GM12892 (cell line): Measurements from ENCODE around the gene ZCCHC18.

ENCODE experiments used
- POLR2A ChIP-seq: IDR thresholded peaks from 2 replicates; pipeline ENCODE4 v1.6.1; 2011; ENCODE audit warnings: low read depth, low read length, control low read depth
- POLR2AphosphoS5 ChIP-seq: IDR thresholded peaks from 2 replicates; pipeline ENCODE4 v1.6.1; 2011; ENCODE audit warnings: low read depth, low read length, control low read depth
- TAF1 ChIP-seq: IDR thresholded peaks from 2 replicates; pipeline ENCODE4 v1.6.1; 2011; ENCODE audit warnings: low read depth, mild to moderate bottlenecking, control low read depth, low read length, borderline replicate concordance

DNA sequence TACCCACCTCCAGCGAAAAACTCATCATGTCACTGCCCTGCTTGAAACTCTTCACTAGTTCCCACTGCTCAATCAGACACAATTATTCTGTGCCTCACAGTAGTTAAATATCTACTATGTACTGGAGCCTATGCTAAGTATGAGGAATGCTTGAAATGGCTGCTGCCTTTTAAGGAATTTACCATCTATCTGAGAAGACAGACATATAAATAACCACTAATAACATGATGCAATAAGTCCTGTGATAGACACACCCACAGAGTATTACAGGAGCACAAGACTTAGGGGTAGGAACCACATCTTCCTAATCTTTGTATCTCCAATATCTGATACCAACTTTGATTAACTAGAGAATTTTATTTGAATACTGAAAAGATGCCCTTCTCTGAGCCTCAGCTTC is 23.4 kb downstream of the ZCCHC18 start:
- TF ChIP-seq TAF1, result no peak
- no peak for TF ChIP-seq POLR2A
- no peak for TF ChIP-seq POLR2AphosphoS5
